Activated B cell treated with CpG ODN at 0.5 μM for 24 hours (primary cell): Measurements from ENCODE around the gene NLK. TPM values are rescaled to one million over a fixed set of nuclear protein-coding genes. Genes with fewer than 3 reads are reported as not detected.

Experiments
- ATAC-seq: fragments of 200-7000 bp; cut with Tn5 transposase; one replicate; pipeline ENCODE4 v1.10.0; 2021; ENCODE audit warnings: low read depth, mild to moderate bottlenecking, moderate library complexity
- CTCF ChIA-PET: fragments of 350-600 bp; sonication (Branson Sonifier 250); formaldehyde crosslinking; loops from one replicate; lab custom pipeline; 2021; ENCODE audit warnings: antibody characterized with exemption; lab: Charles Lee
- POLR2A ChIA-PET: fragments of 350-600 bp; sonication (Branson Sonifier 250); formaldehyde crosslinking; loops from one replicate; lab custom pipeline; 2021; ENCODE audit warnings: antibody characterized with exemption; lab: Charles Lee
- DNase-seq: peaks from one replicate; pipeline ENCODE4 v3.0.0; 2022
- H3K27ac Mint-ChIP-seq: one replicate; pipeline ENCODE4 v1.8.0; 2020; ENCODE audit warnings: mixed read lengths
- H3K27me3 Mint-ChIP-seq: one replicate; pipeline ENCODE4 v1.8.0; 2021; ENCODE audit warnings: mixed read lengths
- H3K36me3 Mint-ChIP-seq: one replicate; pipeline ENCODE4 v1.8.0; 2021; ENCODE audit warnings: low read depth, mixed read lengths
- H3K4me1 Mint-ChIP-seq: one replicate; pipeline ENCODE4 v1.8.0; 2021; ENCODE audit warnings: mixed read lengths
- H3K4me3 Mint-ChIP-seq: one replicate; pipeline ENCODE4 v1.8.0; 2020; ENCODE audit warnings: mild to moderate bottlenecking, mixed read lengths
- H3K9me3 Mint-ChIP-seq: one replicate; pipeline ENCODE4 v1.8.0; 2020; ENCODE audit warnings: mixed read lengths
- CTCF ChIP-seq: fragments of 200-600 bp; IDR thresholded peaks from one replicate; pipeline ENCODE4 v1.8.0; 2022; ENCODE audit warnings: antibody characterized with exemption, mild to moderate bottlenecking
- intact Hi-C: fragments of 100-400 bp; cut with micrococcal nuclease; formaldehyde crosslinking; loops from one replicate; pipeline ENCODE4 v1.15.1; 2024
- total RNA-seq: library from RNA; stranded (reverse); gene quantifications from 2 replicates; pipeline ENCODE4 v1.2.3, GENCODE V29; 2022

Gene NLK
- total RNA-seq, 1 donor from 2014 or later = 24.6 TPM

GRCh38 chr17:28042721-28043291 lies 329 bp downstream of the NLK start:
- peak overlapping the region; percentile 88 for H3K4me3 Mint-ChIP-seq
- H3K36me3 Mint-ChIP-seq = peaks cover 4% of the 10 kb centered on the region
- peaks cover 68% of the 10 kb centered on the region for H3K4me1 Mint-ChIP-seq
- intact Hi-C loops = loop anchor here (5.0 to 10.0 kb wide), 4 partner anchors 52 to 411 kb away; partner anchors contain the start of genes LGALS9 and TMEM97
- peaks cover 7% of the 10 kb centered on the region for H3K9me3 Mint-ChIP-seq
- H3K27me3 Mint-ChIP-seq = peaks cover 2% of the 10 kb centered on the region
- ChIA-PET CTCF (no interaction called here), POLR2A (no interaction called here)
- H3K27ac Mint-ChIP-seq = peak overlapping the region; percentile 76
- ATAC-seq = no peak
- no peak for DNase-seq
- no peak for TF ChIP-seq CTCF

GRCh38 chr17:28043296-28043695 lies 819 bp downstream of the NLK start:
- CTCF ChIA-PET = no interaction called here
- POLR2A ChIA-PET = interaction anchor here (1.1 kb wide), 1 partner anchor 10 kb away, joined by 3 read pairs; no protein-coding TSS in a partner anchor
- ATAC-seq (no peak), DNase-seq (no peak)
- TF ChIP-seq CTCF = no peak
- Mint-ChIP-seq H3K27me3 (no peaks in the 10 kb centered on the region), H3K27ac (peak overlapping the region; percentile 50), H3K4me1 (peaks cover 72% of the 10 kb centered on the region), H3K4me3 (peak overlapping the region; percentile 88), H3K36me3 (peaks cover 7% of the 10 kb centered on the region), H3K9me3 (peaks cover 7% of the 10 kb centered on the region)
- intact Hi-C loops = loop anchor here (5.0 to 10.0 kb wide), 4 partner anchors 52 to 411 kb away; partner anchors contain the start of genes LGALS9 and TMEM97

GRCh38 chr17:28043741-28044140 lies 1.3 kb downstream of the NLK start:
- Mint-ChIP-seq H3K4me1 (peaks cover 75% of the 10 kb centered on the region), H3K27ac (peak overlapping the region; percentile 50), H3K9me3 (peaks cover 7% of the 10 kb centered on the region), H3K27me3 (no peaks in the 10 kb centered on the region), H3K36me3 (peaks cover 7% of the 10 kb centered on the region), H3K4me3 (peak overlapping the region; percentile 88)
- intact Hi-C loops = loop anchor here (5.0 to 10.0 kb wide), 4 partner anchors 51 to 411 kb away; partner anchors contain the start of genes LGALS9 and TMEM97
- ATAC-seq = no peak
- DNase-seq = no peak
- CTCF ChIA-PET = interaction anchor here (0.6 kb wide), 1 partner anchor 12 kb away, joined by 3 read pairs; no protein-coding TSS in a partner anchor
- TF ChIP-seq CTCF = no peak
- POLR2A ChIA-PET = interaction anchor here (1.1 kb wide), 1 partner anchor 10 kb away, joined by 3 read pairs; no protein-coding TSS in a partner anchor

- ChIA-PET CTCF (no interaction called here), POLR2A (no interaction called here)
- TF ChIP-seq CTCF = no peak
- peaks cover 80% of the 10 kb centered on the region for H3K4me1 Mint-ChIP-seq
- DNase-seq (no peak), ATAC-seq (no peak)
- H3K27ac Mint-ChIP-seq = peak overlapping the region; percentile 56
- intact Hi-C loops = loop anchor here (10.0 kb wide), 2 partner anchors 49 to 269 kb away; partner anchors contain the start of gene TMEM97
- H3K27me3 Mint-ChIP-seq = no peaks in the 10 kb centered on the region
- peaks cover 4% of the 10 kb centered on the region for H3K9me3 Mint-ChIP-seq
- H3K36me3 Mint-ChIP-seq = peaks cover 7% of the 10 kb centered on the region
- peak overlapping the region; percentile 56 for H3K4me3 Mint-ChIP-seq
These were observed 2.8 kb downstream of the NLK start for GRCh38 chr17:28045304-28045703.

GRCh38 chr17:28046034-28046825 lies 3.8 kb downstream of the NLK start:
- H3K4me3 Mint-ChIP-seq = peak overlapping the region; percentile 56
- ChIA-PET POLR2A (no interaction called here), CTCF (no interaction called here)
- TF ChIP-seq CTCF = no peak
- intact Hi-C loops = loop anchor here (10.0 kb wide), 2 partner anchors 49 to 269 kb away; partner anchors contain the start of gene TMEM97
- no peaks in the 10 kb centered on the region for H3K9me3 Mint-ChIP-seq
- DNase-seq (no peak), ATAC-seq (no peak)
- peaks cover 9% of the 10 kb centered on the region for H3K36me3 Mint-ChIP-seq
- peaks cover 77% of the 10 kb centered on the region for H3K4me1 Mint-ChIP-seq
- no peaks in the 10 kb centered on the region for H3K27me3 Mint-ChIP-seq
- H3K27ac Mint-ChIP-seq = peak overlapping the region; percentile 8
